GM12801 (cell line): ENCODE data around the gene HJURP.

Experiments used
- CTCF ChIP-seq: IDR thresholded peaks from one replicate; pipeline ENCODE4 v1.5.1; 2011; ENCODE audit warnings: control low read depth; ENCODE audit not compliant: insufficient read length; ENCODE audit errors: extremely low read depth

The HJURP gene

GRCh38 chr2:233846387-233847247 lies 7.7 kb downstream of the HJURP start:
- TF ChIP-seq CTCF = no peak

GRCh38 chr2:233845301-233846060 lies 8.9 kb downstream of the HJURP start:
- TF ChIP-seq CTCF = no peak

- TF ChIP-seq CTCF = no peak
Measured at GRCh38 chr2:233844836-233845235, 9.5 kb downstream of the HJURP start.

GRCh38 chr2:233844064-233844807 lies 10.1 kb downstream of the HJURP start:
- no peak for TF ChIP-seq CTCF

GRCh38 chr2:233841183-233841582 lies 13.2 kb downstream of the HJURP start:
- TF ChIP-seq CTCF = no peak

- TF ChIP-seq CTCF = no peak
Measured at GRCh38 chr2:233840520-233840919, 13.8 kb downstream of the HJURP start.

- TF ChIP-seq CTCF = no peak
Measured at GRCh38 chr2:233839447-233839820, 14.9 kb downstream of the HJURP start.
